GM12878 (cell line): ENCODE results near the gene VEZF1. TPM values are rescaled to one million over a fixed set of nuclear protein-coding genes. Genes with fewer than 3 reads are reported as not detected.

Experiments used
- ATAC-seq: fragments of 200-7000 bp; cut with Tn5 transposase; 3 replicates; pipeline ENCODE4 v1.9.1; 2020; ENCODE audit warnings: mild to moderate bottlenecking, moderate library complexity
- BruUV-seq: library from RNA; stranded (reverse); fragments of 400-500 nt; replicated peaks from 2 replicates; lab custom pipeline; 2021; lab: Mats Ljungman, UMichigan
- CTCF ChIA-PET: fragments of 300-600 bp; sonication (Branson Sonifier 250); formaldehyde crosslinking; extraction: SDS; loops from one replicate; lab custom pipeline; 2021; ENCODE audit warnings: inconsistent platforms; lab: Yijun Ruan, JAX
- POLR2A ChIA-PET: fragments of 350-600 bp; formaldehyde crosslinking; extraction: SDS; loops from one replicate; lab custom pipeline; 2021; ENCODE audit warnings: inconsistent platforms; lab: Charles Lee
- RAD21 ChIA-PET: fragments of 300-600 bp; sonication (Branson Sonifier 250); formaldehyde crosslinking; loops from one replicate; lab custom pipeline; 2023; ENCODE audit warnings: antibody characterized with exemption; ENCODE audit not compliant: unreplicated experiment; lab: Charles Lee
- SMC1A ChIA-PET: fragments of 300-600 bp; sonication (Branson Sonifier 250); formaldehyde crosslinking; loops from one replicate; lab custom pipeline; 2023; ENCODE audit not compliant: unreplicated experiment, uncharacterized antibody; lab: Charles Lee
- DNase-seq: peaks from one replicate; pipeline ENCODE4 v3.0.0-alpha.2; 2011; ENCODE audit warnings: low read depth, low spot score
- FAIRE-seq: peaks from 3 replicates; lab custom pipeline; 2011; peaks lifted over from hg19 to GRCh38; lab: Jason Lieb, UNC
- H2AFZ ChIP-seq: 2 replicates; pipeline ENCODE4 v1.6.0; 2011; ENCODE audit warnings: low read depth, low read length, control low read depth; ENCODE audit not compliant: control insufficient read depth
- H3K27ac ChIP-seq: 2 replicates; pipeline ENCODE4 v1.5.1; 2011; ENCODE audit warnings: control low read depth; ENCODE audit not compliant: control insufficient read depth, insufficient read depth
- H3K27me3 ChIP-seq, 2 experiments: replicated peaks in 1 of 2; 2 replicates each; pipeline versions ENCODE4 v1.6.0 to v1.6.1; 2011; ENCODE audit warnings: low read length in 1 of 2; ENCODE audit not compliant: control insufficient read depth in 2 of 2, insufficient read depth in 2 of 2
- H3K36me3 ChIP-seq, 2 experiments: 2 replicates each; pipeline ENCODE4 v1.5.1; 2011; ENCODE audit warnings: low read length in 1 of 2; ENCODE audit not compliant: control insufficient read depth in 2 of 2, insufficient read depth in 2 of 2
- H3K4me1 ChIP-seq: 2 replicates; pipeline ENCODE4 v1.6.1; 2011; ENCODE audit warnings: mild to moderate bottlenecking, low read length, moderate library complexity, mixed read lengths; ENCODE audit not compliant: control insufficient read depth, insufficient read depth
- H3K4me2 ChIP-seq: 2 replicates; pipeline ENCODE4 v1.6.0; 2011; ENCODE audit warnings: control low read depth; ENCODE audit not compliant: control insufficient read depth, insufficient read depth
- H3K4me3 ChIP-seq: fragments of 200-600 bp; sonication (generic); 2 replicates; pipeline ENCODE4 v1.5.1; 2016
- H3K79me2 ChIP-seq: 2 replicates; pipeline ENCODE4 v1.6.0; 2011; ENCODE audit warnings: low read length; ENCODE audit not compliant: control insufficient read depth, insufficient read depth
- H3K9ac ChIP-seq: 2 replicates; pipeline ENCODE4 v1.8.0; 2011; ENCODE audit warnings: low read length, control low read depth, mixed read lengths; ENCODE audit not compliant: control insufficient read depth, insufficient read depth
- H3K9me3 ChIP-seq: replicated peaks from 3 replicates; pipeline ENCODE4 v1.5.1; 2011; ENCODE audit warnings: mild to moderate bottlenecking, low read length; ENCODE audit not compliant: control insufficient read depth, insufficient read depth
- H4K20me1 ChIP-seq: 2 replicates; pipeline ENCODE4 v1.6.0; 2011; ENCODE audit not compliant: control insufficient read depth, insufficient read depth
- ASH2L ChIP-seq: fragments of 300-600, 200-600 bp; sonication (generic); IDR thresholded peaks from 2 replicates; pipeline ENCODE4 v1.6.1; 2017; ENCODE audit warnings: low read depth, mild to moderate bottlenecking, borderline replicate concordance
- BACH1 ChIP-seq: fragments of 450-650 bp; IDR thresholded peaks from 2 replicates; pipeline ENCODE4 v1.6.1; 2017; ENCODE audit warnings: mild to moderate bottlenecking, borderline replicate concordance
- ELK1 ChIP-seq: IDR thresholded peaks from 2 replicates; pipeline ENCODE4 v1.6.1; 2012; ENCODE audit warnings: low read depth, low read length, improper control_type of control experiment
- MLLT1 ChIP-seq: fragments of 450-650 bp; IDR thresholded peaks from 2 replicates; pipeline ENCODE4 v1.6.1; 2016; ENCODE audit warnings: mild to moderate bottlenecking
- POLR2AphosphoS5 ChIP-seq: IDR thresholded peaks from 2 replicates; pipeline ENCODE4 v1.6.1; 2011; ENCODE audit warnings: mild to moderate bottlenecking, low read length, inconsistent platforms
- SIX5 ChIP-seq: IDR thresholded peaks from 2 replicates; pipeline ENCODE4 v1.6.1; 2011; ENCODE audit warnings: mild to moderate bottlenecking, low read depth, low read length, moderate library complexity; ENCODE audit not compliant: severe bottlenecking
- ZBTB4 ChIP-seq: fragments of 450-650 bp; formaldehyde crosslinking; IDR thresholded peaks from 2 replicates; pipeline ENCODE4 v1.4.0; 2022; ENCODE audit warnings: mild to moderate bottlenecking, moderate library complexity
- WGBS: methylation state at CpG from one replicate; pipeline ENCODE4 v1.1.6; 2016; ENCODE audit warnings: low lambda C conversion rate; ENCODE audit not compliant: insufficient replicate concordance, insufficient coverage; ENCODE audit errors: missing lambda C conversion rate; 5-methylcytosine and 5-hydroxymethylcytosine counted together
- in situ Hi-C: fragments of 300-500 bp; cut with MboI; formaldehyde crosslinking; loops from 9 replicates; pipeline ENCODE4 v1.14.3; 2018; ENCODE audit warnings: mixed read lengths
- intact Hi-C: fragments of 100-400 bp; cut with micrococcal nuclease; formaldehyde crosslinking; loops from one replicate; pipeline ENCODE4 v1.14.2; 2022; ENCODE audit not compliant: unreplicated experiment
- polyA plus RNA-seq, 11 experiments: library from polyadenylated mRNA; depleted of rRNA in 4 of 11; unstranded in 6 of 11; stranded (reverse) in 5 of 11; fragments of >200 nt; fragmentation: Nextera tagmentation in 4 of 11; fragmentation: Illumina TruSeq in 1 of 11; extraction: Ambion mirVana in 4 of 11; extraction: Trizol in 1 of 11; gene quantifications; 1 replicate in 1 of 11; 2 replicates in 10 of 11; pipeline versions ENCODE4 v1.2.1 to v1.2.3, GENCODE V29; 2011 to 2016; ENCODE audit warnings: inconsistent platforms in 2 of 11, missing spikeins in 2 of 11, low read depth in 1 of 11
- total RNA-seq, 4 experiments: library from RNA; depleted of rRNA in 3 of 4; stranded (reverse); fragments of >200 nt in 3 of 4; fragmentation: Illumina TruSeq in 1 of 4; extraction: Trizol in 1 of 4; gene quantifications; 2 replicates each; pipeline versions ENCODE4 v1.2.1 to v1.2.3, GENCODE V29; 2013 to 2021
- TF ChIP-seq, protein P1 (sequence below): fragments of 450-650 bp; formaldehyde crosslinking; IDR thresholded peaks from 2 replicates; pipeline ENCODE4 v1.5.0; 2022; ENCODE audit warnings: mild to moderate bottlenecking, missing genetic modification characterization
- TF ChIP-seq, protein P2 (sequence below): fragments of 450-650 bp; IDR thresholded peaks from 2 replicates; pipeline ENCODE4 v1.6.1; 2017; ENCODE audit warnings: borderline replicate concordance
- TF ChIP-seq, protein P3 (sequence below): IDR thresholded peaks from 2 replicates; pipeline ENCODE4 v1.6.1; 2011; ENCODE audit warnings: mild to moderate bottlenecking, low read depth, low read length, moderate library complexity; ENCODE audit not compliant: insufficient replicate concordance

VEZF1 gene
- total and polyA plus RNA-seq, 10 of the 15 experiments (the other 5 are each of a cell fraction or from before 2014, with no cell fraction given): 9.5 to 28.2 (median 20.3) TPM

GRCh38 chr17:58004060-58004459, 16.0 kb upstream of the VEZF1 start:
- Histone ChIP-seq H4K20me1 (peaks cover 2% of the 10 kb centered on the region; the same call in 1 of the 2 replicates), H3K27me3 (no peaks in the 10 kb centered on the region), H3K79me2 (peaks cover 64% of the 10 kb centered on the region), H3K4me2 (peak overlapping the region; percentile 75), H3K9ac (no peak overlapping the region; the same call in 1 of the 2 replicates), H3K4me1 (peaks cover 12% of the 10 kb centered on the region; the same call in 1 of the 2 replicates), H2AFZ (no peak overlapping the region), H3K36me3 (peaks cover 1 to 32% of the 10 kb centered on the region in 2 experiments; a peak in 3 of 4 replicates), H3K27ac (no peak overlapping the region), H3K9me3 (no peaks in the 10 kb centered on the region), H3K4me3 (peak overlapping the region; percentile 98)
- SMC1A ChIA-PET: no interaction called here
- intact Hi-C loops: no loop called here
- DNase-seq: no peak
- ATAC-seq: no peak
- BruUV-seq: no TSS peak
- POLR2A ChIA-PET: no interaction called here
- 95% methylated on average over 3 of the region's 3 CpGs for WGBS
- no peak for FAIRE-seq
- CTCF ChIA-PET: interaction anchor here (6.3 to 19.6 kb wide), 3 partner anchors 102 to 148 kb away, joined by 92 to 708 read pairs (median 134); partner anchors contain the start of gene MRPS23
- RAD21 ChIA-PET: no interaction called here
- in situ Hi-C loops: no loop called here
- TF ChIP-seq, protein P1, sequence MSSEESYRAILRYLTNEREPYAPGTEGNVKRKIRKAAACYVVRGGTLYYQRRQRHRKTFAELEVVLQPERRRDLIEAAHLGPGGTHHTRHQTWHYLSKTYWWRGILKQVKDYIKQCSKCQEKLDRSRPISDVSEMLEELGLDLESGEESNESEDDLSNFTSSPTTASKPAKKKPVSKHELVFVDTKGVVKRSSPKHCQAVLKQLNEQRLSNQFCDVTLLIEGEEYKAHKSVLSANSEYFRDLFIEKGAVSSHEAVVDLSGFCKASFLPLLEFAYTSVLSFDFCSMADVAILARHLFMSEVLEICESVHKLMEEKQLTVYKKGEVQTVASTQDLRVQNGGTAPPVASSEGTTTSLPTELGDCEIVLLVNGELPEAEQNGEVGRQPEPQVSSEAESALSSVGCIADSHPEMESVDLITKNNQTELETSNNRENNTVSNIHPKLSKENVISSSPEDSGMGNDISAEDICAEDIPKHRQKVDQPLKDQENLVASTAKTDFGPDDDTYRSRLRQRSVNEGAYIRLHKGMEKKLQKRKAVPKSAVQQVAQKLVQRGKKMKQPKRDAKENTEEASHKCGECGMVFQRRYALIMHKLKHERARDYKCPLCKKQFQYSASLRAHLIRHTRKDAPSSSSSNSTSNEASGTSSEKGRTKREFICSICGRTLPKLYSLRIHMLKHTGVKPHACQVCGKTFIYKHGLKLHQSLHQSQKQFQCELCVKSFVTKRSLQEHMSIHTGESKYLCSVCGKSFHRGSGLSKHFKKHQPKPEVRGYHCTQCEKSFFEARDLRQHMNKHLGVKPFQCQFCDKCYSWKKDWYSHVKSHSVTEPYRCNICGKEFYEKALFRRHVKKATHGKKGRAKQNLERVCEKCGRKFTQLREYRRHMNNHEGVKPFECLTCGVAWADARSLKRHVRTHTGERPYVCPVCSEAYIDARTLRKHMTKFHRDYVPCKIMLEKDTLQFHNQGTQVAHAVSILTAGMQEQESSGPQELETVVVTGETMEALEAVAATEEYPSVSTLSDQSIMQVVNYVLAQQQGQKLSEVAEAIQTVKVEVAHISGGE (CRISPR knock-in tag): no peak
- TF ChIP-seq ELK1 (no peak), ASH2L (no peak), SIX5 (no peak), POLR2AphosphoS5 (no peak), MLLT1 (no peak), ZBTB4 (CRISPR knock-in tag) (no peak), BACH1 (no peak)
- TF ChIP-seq, protein P2, sequence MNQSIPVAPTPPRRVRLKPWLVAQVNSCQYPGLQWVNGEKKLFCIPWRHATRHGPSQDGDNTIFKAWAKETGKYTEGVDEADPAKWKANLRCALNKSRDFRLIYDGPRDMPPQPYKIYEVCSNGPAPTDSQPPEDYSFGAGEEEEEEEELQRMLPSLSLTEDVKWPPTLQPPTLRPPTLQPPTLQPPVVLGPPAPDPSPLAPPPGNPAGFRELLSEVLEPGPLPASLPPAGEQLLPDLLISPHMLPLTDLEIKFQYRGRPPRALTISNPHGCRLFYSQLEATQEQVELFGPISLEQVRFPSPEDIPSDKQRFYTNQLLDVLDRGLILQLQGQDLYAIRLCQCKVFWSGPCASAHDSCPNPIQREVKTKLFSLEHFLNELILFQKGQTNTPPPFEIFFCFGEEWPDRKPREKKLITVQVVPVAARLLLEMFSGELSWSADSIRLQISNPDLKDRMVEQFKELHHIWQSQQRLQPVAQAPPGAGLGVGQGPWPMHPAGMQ: no peak
- TF ChIP-seq, protein P3, sequence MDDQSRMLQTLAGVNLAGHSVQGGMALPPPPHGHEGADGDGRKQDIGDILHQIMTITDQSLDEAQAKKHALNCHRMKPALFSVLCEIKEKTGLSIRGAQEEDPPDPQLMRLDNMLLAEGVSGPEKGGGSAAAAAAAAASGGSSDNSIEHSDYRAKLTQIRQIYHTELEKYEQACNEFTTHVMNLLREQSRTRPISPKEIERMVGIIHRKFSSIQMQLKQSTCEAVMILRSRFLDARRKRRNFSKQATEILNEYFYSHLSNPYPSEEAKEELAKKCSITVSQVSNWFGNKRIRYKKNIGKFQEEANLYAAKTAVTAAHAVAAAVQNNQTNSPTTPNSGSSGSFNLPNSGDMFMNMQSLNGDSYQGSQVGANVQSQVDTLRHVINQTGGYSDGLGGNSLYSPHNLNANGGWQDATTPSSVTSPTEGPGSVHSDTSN: no peak
